HG02610 (cell line): ENCODE measurements around the gene OSM.
"Not testable (repeated sequence)": the region's sequence is repeated elsewhere in the genome, so short reads cannot be mapped to it uniquely, and the experiment has no call there.

Experiments used
- ATAC-seq: cut with Tn5 transposase; IDR thresholded peaks from one replicate; pipeline ENCODE4 v1.9.1; 2021; ENCODE audit warnings: mild to moderate bottlenecking, moderate library complexity; ENCODE audit not compliant: unreplicated experiment

The OSM gene

GRCh38 chr22:30245985-30246813 is 20.5 kb downstream of the OSM start, which contains the start of gene LIF:
LIF (minus strand) TSS chr22:30246759; CDS start chr22:30246695, 64 bp downstream.
- ATAC-seq, result no peak

- no peak for ATAC-seq
These were observed 21.3 kb downstream of the OSM start for GRCh38 chr22:30245181-30245984.

DNA sequence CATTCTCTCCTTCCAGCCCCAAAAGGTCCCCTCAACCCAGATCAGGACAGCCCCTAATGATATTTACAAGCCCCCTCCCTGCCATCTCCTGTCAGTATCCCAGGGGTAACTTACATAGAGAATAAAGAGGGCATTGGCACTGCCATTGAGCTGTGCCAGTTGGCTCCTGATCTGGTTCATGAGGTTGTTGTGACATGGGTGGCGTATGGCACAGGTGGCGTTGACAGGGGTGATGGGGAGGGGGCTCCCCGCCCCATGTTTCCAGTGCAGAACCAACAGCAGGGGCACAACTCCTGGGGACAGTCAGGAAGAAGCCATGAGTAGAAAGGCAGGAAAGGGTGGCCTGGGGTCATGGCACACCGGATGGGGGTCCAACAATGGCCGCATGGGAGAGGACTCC is 22.0 kb downstream of the OSM start:
- ATAC-seq, result no peak

GRCh38 chr22:30244066-30244465 is 22.6 kb downstream of the OSM start:
- no peak for ATAC-seq

- no peak for ATAC-seq
These were observed 23.0 kb downstream of the OSM start for GRCh38 chr22:30243661-30244060.

DNA sequence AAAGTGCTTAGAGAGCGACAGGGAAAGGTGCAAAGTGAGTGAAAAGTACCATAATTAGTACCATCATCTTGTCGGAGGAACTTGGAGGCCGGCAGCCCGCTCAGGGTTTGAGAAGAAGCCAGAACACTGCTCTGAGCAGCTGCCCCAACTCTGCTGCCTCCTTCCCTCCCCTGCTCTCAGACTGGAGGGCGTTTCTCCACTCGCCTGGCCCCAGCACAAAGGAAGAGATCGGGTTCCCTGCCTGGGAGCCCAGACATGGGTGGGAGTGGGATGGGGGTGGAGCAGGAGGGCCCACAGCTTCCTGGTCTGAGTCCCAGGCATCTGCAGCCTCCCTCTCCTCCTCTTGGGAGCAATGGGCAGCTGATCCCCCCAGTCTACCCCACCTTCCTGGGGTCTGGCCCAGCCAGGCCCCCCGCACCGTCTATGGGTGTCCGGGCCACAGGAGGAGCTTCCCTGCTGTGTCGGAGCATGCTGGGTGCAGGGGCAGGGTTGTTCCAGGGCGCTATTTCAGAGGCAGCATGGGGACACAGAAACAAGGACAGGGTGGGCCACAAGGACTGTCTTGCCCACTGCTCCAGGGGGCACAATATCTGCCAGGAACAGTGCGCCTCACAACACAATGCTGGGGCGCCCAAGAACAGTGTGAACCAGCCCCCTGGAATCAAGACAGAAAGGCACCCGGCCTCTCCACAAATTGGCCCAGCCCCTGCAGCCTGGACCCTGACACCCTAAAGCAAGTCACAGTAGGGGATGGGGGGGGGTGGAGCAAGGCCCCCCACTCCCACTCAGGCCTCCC is 24.9 kb downstream of the OSM start:
- ATAC-seq, result no peak

- ATAC-seq, result no peak
These were observed 25.9 kb downstream of the OSM start for GRCh38 chr22:30240541-30241417.

DNA sequence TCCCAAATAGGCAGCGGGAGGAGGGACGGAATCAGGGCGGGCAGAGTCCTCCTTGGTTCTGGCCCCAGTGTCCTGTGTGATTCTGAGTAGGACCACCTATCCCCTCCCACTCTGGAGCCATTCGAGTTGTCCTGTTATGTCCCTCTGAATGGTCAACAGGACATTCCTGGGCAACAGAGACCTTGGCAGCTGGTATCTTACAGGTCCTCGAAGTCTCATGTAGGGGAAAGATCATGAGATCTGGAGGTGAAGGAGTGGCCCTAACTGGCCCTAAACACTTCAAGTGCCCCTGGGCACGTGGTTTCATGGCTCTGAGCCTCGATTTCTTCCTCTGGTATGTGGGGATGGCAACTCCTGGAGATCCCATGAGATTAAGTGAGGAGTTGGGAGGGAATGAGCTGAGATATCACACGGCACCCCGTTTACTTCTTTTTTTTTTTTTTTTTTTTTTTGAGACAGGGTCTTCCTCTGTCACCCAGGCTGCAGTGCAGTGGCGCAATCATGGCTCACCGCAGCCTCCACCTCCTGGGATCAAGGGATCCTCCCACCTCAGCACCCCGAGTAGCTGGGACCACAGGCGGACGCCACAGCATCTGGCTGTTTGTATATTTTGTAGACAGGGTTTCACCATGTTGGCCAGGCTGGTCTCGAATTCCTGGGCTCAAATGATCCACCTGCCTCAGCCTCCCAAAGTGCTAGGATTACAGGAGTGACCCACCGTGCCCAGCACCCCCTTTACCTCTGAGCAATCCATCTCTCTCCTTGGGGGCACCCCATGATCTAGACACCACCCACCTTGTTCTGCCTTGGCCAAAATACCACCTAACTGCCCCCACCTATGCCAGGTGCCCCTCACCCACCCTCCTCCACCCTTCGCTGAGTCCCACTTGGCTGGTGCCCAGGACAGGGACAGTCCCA is 26.9 kb downstream of the OSM start:
- ATAC-seq, result no peak

- no peak for ATAC-seq
These were observed 27.8 kb downstream of the OSM start for GRCh38 chr22:30238661-30239487.

DNA sequence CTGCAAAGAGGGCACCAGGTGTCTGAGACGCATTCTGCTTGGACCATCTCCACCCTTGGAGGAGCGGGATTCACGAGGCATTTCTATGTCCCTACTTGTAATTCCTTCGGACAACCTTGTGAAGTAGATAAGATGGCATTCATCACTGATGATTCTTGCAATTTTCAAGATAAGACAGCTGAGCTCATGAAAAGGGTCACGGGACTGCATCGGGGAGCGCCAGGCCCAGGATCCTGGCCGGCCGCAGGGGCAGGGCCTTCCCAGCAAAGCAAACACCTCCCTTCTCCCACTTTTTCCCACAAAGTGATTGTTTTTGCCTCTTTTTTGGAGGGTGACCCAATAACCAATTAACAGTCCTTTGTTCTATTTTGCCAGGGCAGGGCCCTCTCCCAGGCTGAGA is 28.5 kb downstream of the OSM start:
- no peak for ATAC-seq

DNA sequence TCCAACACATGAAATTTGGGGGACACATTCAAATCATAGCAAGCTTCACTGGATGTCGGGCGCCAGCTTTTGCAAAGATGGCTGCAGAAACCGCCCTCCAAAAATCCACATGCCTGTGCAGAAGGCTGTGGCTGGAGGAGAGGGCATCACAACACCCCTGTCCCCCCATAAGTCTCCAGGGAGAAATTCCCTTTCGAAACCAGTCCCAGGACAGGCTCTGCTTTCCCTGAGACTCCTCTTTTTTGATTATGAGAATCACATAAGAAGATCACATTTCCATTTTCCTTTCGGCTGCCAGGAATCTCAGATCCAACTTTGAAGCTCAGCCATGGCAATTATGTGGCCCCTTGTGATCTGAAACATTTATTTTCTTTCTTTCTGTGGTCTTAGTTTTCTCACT is 29.8 kb downstream of the OSM start:
- ATAC-seq, result no peak

DNA sequence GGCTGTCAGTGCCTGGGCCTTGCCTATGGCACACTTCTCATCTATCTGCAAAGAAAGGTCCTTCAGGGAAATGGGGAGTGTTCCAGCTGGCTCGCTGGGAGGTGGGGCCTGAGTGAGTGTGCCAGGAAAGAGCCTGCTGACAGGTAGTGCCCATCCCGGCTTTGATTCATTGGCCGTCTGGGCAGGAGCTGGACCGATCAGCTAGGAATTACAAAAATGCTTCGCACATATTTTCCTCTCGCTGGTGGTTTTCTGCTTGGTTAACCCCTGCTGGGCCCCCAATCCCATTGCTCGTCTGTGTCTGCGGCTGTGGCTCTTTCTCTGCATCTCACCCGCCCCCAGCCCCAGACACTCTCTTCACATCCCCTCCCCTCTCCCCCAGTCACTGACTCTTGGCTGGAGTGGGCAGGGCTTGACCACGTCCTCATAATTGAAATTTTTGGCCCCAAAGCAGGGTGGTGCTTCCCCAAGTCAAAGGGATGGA is 30.9 kb downstream of the OSM start:
- ATAC-seq, result no peak

- no peak for ATAC-seq
These were observed 31.7 kb downstream of the OSM start for GRCh38 chr22:30234786-30235470.

GRCh38 chr22:30234325-30234724 is 32.3 kb downstream of the OSM start:
- not testable (repeated sequence) for ATAC-seq

DNA sequence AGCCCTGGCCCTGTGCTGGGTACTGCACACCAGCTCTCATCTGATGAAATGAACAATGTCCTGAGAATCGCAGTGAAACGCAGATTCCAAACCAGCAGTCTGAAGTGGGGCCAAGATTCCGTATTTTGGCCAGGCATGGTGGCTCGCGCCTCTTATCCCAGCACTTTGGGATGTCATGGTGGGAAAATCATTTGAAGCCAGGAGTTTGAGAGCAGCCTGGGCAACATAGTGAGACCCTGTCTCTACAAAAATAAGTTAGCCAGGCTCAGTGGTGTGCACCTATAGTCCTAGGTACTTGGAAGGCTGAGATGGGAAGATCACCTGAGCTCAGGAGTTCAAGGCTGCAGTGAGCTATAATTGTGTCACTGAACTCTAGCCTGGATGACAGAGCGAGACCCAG is 33.1 kb downstream of the OSM start:
- ATAC-seq, result no peak

- ATAC-seq, result no peak
These were observed 33.9 kb downstream of the OSM start for GRCh38 chr22:30232716-30233218.

GRCh38 chr22:30230787-30231461 is 35.7 kb downstream of the OSM start:
- no peak for ATAC-seq
